IPS DF 4.7 (cell line): ENCODE data around the gene LONP1.
"Not testable (repeated sequence)": the region's sequence is repeated elsewhere in the genome, so short reads cannot be mapped to it uniquely, and the experiment has no call there.

Experiments used
- DNase-seq: peaks from one replicate; pipeline ENCODE4 v3.0.0-alpha.2; 2013; ENCODE audit warnings: low spot score; ENCODE audit errors: extremely low read depth

The LONP1 gene

GRCh38 chr19:5711713-5712161, 8.2 kb downstream of the LONP1 start:
- DNase-seq = no peak

DNA sequence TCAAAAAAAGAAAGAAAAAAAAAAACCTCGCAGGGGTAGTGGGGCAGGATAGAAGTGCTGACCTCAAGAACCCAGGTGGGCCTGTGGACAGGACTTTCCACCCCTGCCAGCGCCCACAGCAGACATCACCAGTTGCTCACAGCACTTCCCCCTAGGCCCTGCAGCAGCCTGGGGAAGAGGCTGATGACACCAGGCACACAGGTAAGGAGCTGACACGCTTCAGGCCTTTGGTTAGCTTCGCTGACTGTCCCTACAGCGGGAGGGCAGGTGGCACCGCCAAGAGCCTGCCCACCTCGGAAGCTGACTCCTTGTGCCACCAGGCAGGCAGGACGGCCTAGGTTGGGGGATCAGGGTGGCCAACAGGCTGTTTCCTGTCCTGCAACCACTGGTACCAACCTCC, 8.9 kb downstream of the LONP1 start:
- DNase-seq = no peak

DNA sequence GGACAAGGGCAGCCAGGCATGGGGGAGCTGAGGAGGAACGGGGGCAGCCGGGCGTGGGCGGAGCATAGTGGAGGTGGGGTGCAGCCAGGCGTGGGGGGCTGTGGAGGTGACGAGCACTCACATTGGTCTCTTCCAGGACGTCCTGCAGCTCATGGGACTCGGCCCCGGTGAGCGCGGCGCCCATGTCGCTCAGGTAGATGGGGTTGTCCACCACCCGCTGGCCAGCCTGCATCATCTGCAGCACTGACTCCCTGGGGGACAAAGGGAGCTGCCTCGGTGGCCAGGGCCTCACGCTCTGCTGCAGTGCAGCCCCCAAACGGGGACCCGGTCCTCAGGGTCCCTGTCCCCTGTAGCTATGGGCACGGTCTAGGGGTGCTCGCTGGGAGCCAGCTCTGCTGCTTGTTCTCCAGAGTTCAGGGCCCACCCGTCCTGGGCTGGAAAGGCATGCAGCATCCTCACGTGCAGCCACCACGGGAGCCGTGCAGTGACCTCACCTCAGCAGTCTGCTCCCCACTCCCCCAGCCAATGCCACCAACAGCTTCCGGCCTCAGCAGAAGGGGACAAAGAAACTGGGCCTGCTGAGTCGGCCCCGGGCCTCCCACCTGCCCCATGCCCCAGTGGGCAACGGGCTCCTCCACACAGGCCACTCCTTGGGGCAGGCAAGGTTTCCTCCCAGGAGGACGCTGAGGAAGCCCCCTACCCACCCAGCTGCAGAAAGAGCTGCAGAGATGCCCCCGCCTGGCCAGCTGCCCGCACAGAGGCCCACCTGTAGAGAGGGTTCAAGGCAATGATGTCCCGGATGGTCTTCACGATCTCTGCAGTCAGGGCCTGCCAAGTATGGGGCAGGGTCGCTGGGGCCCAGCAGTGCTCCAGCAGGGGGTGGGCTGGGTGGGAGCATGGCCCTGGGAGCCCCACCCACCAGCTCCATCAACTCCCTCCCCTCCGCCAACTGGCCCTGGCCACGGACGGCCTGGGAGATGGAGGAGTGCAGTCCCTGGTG, 12.1 kb downstream of the LONP1 start:
- DNase-seq = no peak

- DNase-seq = no peak
These were observed 12.9 kb downstream of the LONP1 start for GRCh38 chr19:5706876-5707573.

DNA sequence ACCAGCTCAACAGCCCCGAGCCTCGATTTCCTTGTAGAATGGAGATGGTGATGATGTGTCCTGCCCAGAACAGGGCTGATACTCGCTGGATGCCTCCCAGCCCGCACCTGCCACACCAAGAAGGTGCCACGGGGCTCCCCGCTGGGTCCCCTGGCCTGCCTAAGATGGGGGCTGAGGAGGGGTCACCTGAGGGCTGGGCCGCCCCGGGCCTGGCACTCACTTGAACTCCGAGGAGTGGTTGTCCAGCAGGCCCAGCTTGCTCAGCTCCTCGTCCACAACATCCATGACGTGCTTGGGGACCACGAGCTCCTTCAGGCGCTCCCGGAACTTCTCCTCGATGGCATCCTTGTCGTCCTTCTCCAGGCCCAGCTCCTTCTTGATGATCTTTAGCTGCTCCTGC, 14.4 kb downstream of the LONP1 start:
- DNase-seq = no peak

DNA sequence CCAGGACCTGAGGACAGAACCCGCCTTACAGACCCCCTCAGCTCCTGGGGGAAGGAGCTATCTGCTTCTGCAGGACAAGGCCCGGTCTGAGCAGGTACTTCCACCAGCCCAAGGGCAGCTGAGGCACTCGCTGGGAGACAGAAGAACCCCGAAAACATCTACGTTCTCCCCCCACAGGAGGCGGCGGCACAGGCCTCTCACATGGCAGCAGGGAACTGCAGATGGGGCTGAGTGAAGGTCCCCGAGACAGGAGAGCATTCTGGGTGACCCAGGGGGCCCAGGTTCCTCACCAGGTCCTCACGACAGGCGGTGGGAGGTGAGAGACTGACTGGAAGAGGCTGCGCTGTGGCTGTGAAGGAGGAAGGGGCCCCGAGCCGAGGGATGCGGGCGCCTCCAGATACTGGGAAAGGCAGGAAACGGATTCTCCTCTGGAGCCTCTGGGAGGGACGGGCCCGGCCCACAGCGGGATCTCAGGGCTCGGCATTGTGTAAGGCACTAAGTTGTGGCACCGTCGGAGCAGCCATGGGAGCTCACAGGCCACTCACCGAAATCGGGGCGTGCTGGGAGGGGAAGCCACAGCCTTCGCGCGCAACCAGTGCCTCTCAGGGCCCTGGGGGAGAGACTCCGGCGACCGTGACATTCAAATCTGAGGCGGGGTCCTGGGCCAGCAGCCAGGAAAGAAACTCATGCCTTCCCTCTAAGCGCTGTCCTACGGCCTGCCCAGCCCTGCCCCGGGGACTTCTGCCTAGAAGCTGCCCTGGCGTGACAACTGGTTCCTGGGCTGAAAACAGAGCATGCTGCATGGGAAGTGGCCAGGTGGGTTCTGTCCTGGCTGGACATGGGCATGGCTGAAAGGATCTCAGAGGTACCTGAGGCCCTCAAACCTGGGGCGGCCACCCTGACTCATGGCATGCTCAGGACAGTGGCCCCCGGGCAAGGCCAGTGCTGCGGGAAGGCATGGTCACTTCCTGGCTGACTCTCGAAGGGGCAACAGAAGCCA, 15.8 kb downstream of the LONP1 start:
- DNase-seq = no peak

DNA sequence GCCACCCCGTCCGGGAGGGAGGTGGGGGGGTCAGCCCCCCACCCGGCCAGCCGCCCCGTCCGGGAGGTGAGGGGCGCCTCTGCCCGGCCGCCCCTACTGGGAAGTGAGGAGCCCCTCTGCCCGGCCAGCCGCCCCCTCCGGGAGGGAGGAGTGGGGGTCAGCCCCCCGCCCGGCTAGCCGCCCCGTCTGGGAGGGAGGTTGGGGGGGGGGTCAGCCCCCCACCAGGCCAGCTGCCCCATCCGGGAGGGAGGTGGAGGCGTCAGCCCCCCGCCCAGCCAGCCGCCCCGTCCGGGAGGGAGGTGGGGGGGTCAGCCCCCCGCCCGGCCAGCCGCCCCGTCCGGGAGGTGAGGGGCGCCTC, 17.9 kb downstream of the LONP1 start:
- not testable (repeated sequence) for DNase-seq

- no peak for DNase-seq
These were observed 19.4 kb downstream of the LONP1 start for GRCh38 chr19:5700455-5701092.

- no peak for DNase-seq
These were observed 21.1 kb downstream of the LONP1 start for GRCh38 chr19:5698635-5699422.

DNA sequence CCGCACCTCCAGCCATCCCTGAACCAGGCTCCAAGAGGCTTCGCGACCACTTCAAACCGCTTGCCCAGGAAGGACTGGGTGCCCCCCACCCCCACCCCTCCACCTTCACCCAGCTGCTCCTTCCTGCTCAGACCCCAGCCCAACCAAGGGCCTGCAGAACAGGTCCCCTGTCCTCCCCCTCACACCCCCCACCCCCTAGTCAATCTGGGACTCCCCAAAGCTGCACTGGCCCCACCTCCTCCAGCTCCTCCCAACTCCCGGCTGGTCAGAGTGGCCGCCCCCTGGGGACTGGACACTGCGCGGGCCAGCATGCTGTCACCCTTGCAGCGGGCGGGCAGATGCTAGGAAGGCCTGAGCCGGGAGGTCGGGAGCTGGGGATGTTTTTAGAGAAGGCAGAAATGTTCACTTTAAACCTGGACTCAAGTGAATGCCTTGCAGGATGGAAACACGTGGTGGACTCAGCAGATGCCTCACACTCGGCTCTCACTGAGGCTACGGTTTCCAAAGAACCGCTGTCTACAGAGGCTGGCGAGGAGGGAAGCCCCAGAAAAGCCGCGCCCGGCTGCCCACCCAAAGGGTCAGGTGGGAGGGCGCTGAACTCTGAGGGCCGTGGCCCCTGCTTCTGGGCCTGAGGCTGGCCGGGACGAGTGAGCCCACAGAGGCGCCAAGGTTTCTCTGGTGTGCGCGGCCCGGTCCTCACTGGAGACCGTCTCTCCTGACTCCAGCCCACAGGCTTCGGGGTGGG, 21.9 kb downstream of the LONP1 start:
- no peak for DNase-seq

DNA sequence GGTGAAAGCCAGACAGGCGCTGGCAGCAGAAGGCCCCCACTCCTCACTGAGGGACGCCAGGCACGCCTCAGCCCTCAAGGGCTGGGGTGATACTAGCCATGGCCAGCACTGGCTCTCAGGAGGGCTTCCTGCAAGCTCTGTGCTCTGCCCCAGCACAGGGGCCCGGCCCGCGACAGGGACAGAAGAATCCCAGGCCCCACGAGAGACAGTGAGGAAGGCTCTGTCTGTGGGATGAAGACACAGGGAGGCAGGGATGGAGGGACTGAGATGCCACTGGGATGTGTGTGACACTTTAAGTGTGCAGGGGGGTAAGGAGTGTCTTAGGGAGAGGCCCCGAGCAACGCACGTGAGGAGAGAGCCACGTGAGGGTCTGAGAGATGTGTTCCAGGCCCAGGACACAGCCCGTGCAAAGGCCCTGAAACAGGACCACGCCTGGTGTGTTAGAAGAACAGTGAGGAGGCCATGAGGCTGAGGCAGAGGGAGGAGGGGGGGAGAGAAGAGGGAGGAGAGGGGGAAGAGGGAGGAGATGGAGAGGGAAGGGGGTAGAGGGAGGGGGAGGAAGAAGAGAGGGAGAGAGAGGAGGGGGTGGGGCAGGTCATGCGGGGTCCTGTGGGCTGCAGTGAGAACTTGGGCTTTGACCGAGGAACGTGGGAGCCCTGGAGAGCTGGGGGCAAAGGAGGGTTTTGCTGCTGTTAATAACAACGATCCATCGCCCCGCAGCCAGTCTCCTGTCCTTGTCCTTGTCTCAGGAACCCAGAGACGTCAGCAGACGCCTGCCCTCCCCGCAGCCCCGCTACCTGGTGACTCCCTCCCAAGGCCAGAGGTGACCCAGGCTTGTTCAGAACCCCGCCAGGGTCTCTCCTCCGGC, 22.7 kb downstream of the LONP1 start:
- no peak for DNase-seq

DNA sequence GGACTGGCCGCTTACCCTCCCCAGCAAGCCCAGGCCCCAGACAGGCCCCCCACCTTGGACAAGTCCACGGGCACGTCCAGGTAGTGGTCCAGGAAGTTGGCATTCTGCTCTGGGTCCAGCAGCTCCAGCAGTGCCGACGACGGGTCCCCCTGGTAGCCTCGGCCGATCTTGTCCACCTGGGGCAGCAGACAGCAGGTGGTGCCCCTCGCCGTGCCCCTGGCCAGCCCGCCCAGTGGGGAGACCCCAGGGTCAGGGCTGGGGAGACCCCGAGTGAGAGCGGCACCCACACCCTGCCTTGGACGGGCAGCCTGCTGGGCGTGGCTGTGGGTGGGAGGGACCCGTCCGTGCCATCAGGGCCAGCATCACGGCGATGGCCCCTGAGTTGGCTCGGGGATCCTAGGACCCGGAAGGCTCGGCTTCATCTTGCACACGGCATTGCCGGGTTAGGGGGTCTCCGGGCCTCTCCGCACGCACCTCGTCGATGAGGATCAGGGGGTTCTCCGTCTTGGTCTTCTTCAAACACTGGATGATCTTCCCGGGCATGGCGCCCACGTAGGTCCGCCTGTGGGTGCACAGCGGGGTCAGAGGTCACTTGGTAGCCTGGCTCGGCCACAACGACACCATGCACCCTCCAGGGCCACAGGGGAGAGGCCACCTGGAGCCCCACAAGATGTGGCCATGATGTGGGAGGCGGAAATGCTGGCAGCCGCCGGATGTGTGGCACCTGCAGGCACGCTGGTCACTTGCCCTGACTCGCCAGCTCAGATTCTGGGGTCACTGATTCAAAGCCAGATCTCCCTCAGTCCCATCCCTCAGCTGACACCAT, 23.5 kb downstream of the LONP1 start:
- DNase-seq = no peak

DNA sequence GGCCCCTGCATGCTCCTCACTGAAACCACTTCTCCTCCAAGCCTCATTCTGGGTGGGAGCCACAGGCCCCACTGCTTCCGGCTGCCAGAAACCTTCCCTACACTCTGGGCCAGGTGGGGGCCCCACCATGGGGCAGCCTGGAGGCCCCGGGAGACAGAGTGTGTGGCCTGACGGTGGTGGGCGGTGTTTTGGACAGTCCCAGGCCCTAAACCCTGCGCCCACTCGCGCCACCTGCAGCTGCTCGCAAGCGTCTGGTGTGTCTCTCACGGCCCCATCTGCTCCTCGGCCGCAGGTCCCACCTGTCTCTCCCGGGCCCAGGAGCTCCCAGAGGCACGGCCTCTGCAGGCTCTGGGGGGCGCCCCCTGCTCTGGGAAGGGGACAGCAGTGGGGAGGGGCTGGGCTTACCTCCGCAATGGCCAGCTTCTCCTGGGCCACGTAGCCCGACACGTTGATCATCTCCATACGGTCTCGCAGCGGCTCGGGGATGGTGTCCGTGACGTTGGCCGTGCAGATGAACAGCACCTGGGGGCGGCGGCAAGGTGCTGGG, 24.2 kb downstream of the LONP1 start:
- DNase-seq = no peak

DNA sequence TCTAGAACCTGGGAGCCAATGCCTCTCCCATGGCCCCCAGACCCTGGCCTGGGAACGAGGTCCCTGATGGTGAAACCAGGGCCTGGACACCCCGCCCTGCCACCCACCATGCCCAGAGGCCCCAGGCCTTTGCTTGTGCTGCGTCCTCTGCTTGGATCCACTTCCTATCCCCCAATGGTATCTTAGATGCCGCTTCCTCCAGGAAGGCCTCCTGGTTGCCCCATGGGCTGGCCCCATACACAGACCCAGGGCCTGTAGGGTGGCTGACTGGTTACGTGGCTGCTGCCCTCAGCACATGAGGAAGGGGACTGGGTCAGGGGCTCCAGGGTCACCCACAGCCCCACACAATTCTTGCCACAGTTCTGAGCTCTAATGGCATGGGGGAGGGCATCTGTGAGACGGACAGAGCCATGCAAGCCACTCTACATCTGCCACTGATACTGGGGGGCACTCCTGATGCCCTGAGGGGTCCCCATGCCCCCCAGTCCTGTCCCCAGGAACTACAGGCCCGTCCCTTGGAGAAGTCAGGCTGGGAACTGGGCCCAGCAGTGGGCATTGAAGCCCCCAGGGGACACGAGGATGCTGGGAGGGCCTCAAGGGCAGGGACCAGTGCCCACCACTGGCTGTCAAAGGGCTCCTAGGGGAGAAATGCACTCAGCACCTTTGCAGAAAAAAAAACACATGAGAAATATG, 24.8 kb downstream of the LONP1 start:
- no peak for DNase-seq

GRCh38 chr19:5694167-5694955, 25.6 kb downstream of the LONP1 start:
- DNase-seq = no peak
